ENCODE results near the gene FSCB.
"Not testable (repeated sequence)": the region's sequence is repeated elsewhere in the genome, so short reads cannot be mapped to it uniquely, and the experiment has no call there.

FSCB gene

GRCh38 chr14:44507183-44507582 is at the start of gene FSCB:
Gene FSCB, minus strand, starts transcription at chr14:44507283. Its CDS starts 296 bp downstream, at chr14:44506987.
- no peak for DNase-seq (ENCODE audit: low read depth in 1 of 2, low spot score in 1 of 2)

DNA sequence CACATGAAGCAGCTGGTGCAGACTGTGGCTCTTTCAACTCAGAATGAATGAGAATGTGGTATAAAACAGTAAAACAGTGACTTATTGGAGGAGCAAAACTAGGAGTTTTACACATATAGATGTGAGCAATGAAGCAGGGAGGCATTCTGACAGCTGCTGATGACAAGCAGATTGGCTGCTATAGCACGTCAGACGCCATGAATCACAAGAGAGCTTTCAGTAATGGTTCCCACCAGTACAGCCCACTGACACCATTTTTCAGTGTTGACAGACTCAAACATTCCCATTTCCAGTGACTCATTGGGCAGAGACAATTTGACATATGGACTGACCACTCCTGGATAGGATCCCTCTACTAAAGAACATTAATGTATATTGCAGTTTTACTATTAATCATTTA is 24.6 kb upstream of the FSCB start:
- no peak for DNase-seq (ENCODE audit: low read depth in 1 of 2, low spot score in 1 of 2)

- no peak for DNase-seq (ENCODE audit: low read depth in 1 of 2, low spot score in 1 of 2)
Observed at GRCh38 chr14:44530475-44530874, 23.4 kb upstream of the FSCB start.

DNA sequence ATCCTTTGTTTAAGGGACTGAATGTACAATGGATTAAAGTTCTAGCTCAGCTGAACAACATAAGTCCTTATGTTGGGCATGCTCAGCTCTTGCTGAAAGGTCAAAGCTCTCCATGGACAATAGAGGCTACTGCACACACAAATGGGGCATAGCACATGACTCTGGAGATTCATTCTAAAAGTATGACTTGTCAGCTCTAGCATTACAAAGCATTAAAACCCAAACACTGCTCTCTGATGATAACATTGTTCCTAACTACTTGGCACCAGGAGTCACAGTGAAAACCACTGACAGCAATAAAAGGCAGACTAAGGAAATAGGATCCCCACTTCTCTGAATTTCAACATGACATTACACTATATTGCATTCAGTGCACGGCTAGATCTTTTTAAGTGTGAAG is 21.9 kb upstream of the FSCB start:
- DNase-seq (ENCODE audit: low read depth in 1 of 2, low spot score in 1 of 2) = no peak

DNA sequence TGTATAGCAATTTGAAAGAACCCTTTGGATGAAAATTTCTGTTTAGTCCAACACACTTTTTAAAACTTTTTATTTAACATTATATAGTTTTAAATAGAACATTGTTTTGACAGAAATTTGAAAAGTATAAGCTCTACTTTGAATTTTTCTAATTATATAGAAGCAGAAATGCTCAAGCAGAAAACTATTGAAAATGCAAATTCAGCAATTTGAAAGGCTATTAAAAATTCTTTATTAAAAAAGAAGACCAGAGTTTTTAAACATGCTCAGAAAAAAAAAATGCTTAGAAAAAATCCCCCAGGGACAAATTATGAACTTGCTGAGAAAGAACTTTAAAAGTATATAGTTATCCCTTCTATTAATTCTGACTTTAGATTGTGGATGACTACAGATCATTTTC is 21.1 kb upstream of the FSCB start:
- DNase-seq (ENCODE audit: low read depth in 1 of 2, low spot score in 1 of 2) = no peak

- DNase-seq (ENCODE audit: low read depth in 1 of 2, low spot score in 1 of 2) = no peak
Observed at GRCh38 chr14:44525237-44525636, 18.2 kb upstream of the FSCB start.

GRCh38 chr14:44515668-44516067 is 8.6 kb upstream of the FSCB start:
- not testable (repeated sequence) for DNase-seq (ENCODE audit: low read depth in 1 of 2, low spot score in 1 of 2)

DNA sequence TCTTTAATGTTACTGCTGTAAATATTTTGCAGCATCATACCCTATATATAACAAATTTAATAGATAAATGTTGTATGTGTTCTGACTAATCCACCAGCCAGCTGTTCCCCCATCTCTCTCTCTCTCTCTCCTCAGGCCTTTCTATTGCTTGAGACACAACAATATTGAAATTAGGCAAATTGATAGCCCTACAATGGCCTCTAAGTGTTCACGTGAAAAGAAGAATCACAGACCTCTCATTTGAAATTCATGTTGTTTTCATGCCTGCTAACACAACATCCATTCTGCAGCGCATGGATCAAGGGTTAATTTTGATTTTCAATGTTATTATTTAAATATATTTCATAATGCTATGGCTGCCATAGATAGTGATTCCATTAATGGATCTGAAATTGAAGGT is 1.8 kb upstream of the FSCB start:
- DNase-seq (ENCODE audit: low read depth in 1 of 2, low spot score in 1 of 2) = no peak

- DNase-seq (ENCODE audit: low read depth in 1 of 2, low spot score in 1 of 2) = no peak
Observed at GRCh38 chr14:44505588-44505987, 1.5 kb downstream of the FSCB start.

- DNase-seq (ENCODE audit: low read depth in 1 of 2, low spot score in 1 of 2) = no peak
Observed at GRCh38 chr14:44497148-44497547, 9.9 kb downstream of the FSCB start.

GRCh38 chr14:44494137-44494536 is 12.9 kb downstream of the FSCB start:
- no peak for DNase-seq (ENCODE audit: low read depth in 1 of 2, low spot score in 1 of 2)

DNA sequence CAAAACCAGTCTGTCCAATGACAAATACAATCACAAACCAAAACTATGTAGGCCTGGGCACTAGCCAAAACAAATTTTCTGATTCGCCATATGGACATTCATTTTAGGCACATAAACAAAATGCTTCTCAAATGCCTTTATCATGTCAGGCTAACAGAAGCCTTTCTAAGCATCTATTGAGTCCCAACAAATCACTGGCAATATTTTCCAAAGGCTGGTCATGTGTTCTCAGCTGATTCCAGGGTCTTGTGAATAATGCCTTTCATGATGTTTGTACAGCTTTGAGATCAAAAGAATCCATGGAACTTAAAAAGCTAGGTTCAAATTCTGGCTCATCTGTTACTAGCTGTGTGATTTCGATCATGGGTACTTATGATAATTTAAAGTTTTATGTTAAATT is 16.1 kb downstream of the FSCB start:
- no peak for DNase-seq (ENCODE audit: low read depth in 1 of 2, low spot score in 1 of 2)

DNA sequence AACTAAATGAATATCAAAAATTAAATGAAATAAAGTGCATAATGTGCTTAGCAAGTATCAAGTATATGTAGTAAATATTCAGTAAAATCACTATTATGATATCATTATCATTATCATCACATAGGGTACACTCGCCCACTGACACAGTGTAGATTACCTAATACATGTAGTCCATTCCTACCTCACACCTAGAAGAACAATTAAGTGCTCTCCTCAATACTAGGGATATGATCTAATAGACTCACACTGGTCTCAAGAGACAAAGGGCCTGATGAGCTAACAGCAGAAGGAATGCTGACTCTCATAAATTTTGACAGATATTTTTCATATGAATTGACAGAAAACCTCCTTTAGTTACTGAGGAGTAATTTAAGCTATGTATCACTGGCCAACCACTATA is 29.1 kb downstream of the FSCB start:
- no peak for DNase-seq (ENCODE audit: low read depth in 1 of 2, low spot score in 1 of 2)

- DNase-seq (ENCODE audit: low read depth in 1 of 2, low spot score in 1 of 2) = no peak
Observed at GRCh38 chr14:44468771-44469170, 38.3 kb downstream of the FSCB start.

DNA sequence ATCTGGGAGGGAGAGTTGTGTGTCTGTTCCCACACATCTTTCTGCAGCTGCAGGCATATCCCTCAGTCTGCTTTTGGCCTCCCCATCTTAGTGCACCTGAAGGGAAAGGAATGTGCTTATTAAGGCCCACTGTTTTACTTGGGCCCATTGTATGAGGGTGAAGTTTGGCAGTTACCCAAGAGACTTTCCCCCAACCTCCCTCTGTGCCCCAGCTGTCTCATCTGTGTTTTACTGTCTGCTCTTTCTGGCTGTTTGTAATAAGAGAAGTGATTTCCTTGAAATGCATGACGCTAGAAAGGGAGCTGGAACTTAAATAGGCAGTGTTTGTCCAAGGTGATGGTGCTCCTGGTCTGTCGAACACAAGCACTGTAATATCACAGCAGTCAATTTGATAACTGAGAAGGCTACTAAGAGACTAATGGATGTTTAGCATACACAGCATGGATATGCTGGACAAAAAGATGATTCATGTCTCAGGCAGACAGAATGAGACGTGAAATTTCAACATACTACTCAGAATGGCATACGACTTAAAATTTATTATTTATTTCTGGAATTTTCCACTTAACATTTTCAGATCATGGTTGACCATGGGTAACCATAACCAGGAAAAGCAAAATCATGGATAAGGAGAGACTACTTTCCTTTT is 43.6 kb downstream of the FSCB start:
- no peak for DNase-seq (ENCODE audit: low read depth in 1 of 2, low spot score in 1 of 2)

DNA sequence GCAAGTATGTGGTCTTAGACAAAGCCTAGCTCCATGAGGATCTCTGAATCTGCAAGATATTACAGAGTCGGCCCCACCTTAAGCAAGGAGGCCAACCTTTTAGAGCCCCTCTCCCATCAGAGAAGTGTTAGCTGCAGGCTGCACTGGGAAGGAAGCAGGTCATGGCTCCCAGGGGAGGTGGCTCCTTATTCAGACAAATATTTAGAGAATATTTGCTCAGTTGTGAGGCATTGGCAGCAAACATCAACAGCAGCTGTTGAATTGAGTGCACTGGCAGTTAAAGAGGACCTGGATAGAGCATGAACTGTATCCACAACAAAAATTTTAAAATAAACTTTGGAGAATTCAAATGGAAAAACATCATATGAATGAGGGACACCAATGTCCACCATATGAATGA is 44.7 kb downstream of the FSCB start:
- DNase-seq (ENCODE audit: low read depth in 1 of 2, low spot score in 1 of 2) = no peak

GRCh38 chr14:44461811-44462210 is 45.3 kb downstream of the FSCB start:
- DNase-seq (ENCODE audit: low read depth in 1 of 2, low spot score in 1 of 2) = no peak
